ENCODE results near the gene JARID2.

The JARID2 gene

GRCh38 chr6:15473174-15473573 is 227.3 kb downstream of the JARID2 start:
- Mint-ChIP-seq H3K27ac (no peak overlapping the region), H3K4me3 (no peak overlapping the region), H3K27me3 (no peaks in the 10 kb centered on the region), H3K4me1 (ENCODE audit: low read depth) (peaks cover 16% of the 10 kb centered on the region), H3K36me3 (peaks cover 34% of the 10 kb centered on the region), H3K9me3 (ENCODE audit: low read depth) (no peaks in the 10 kb centered on the region)

- Mint-ChIP-seq H3K9me3 (ENCODE audit: low read depth) (no peaks in the 10 kb centered on the region), H3K4me3 (no peak overlapping the region), H3K27me3 (no peaks in the 10 kb centered on the region), H3K27ac (no peak overlapping the region), H3K36me3 (peaks cover 31% of the 10 kb centered on the region), H3K4me1 (ENCODE audit: low read depth) (peaks cover 18% of the 10 kb centered on the region)
These were observed 227.9 kb downstream of the JARID2 start for GRCh38 chr6:15473741-15474161.

GRCh38 chr6:15474196-15474595 is 228.3 kb downstream of the JARID2 start:
- Mint-ChIP-seq H3K27me3 (no peaks in the 10 kb centered on the region), H3K36me3 (peaks cover 29% of the 10 kb centered on the region), H3K4me1 (ENCODE audit: low read depth) (peaks cover 22% of the 10 kb centered on the region), H3K4me3 (no peak overlapping the region), H3K27ac (no peak overlapping the region), H3K9me3 (ENCODE audit: low read depth) (no peaks in the 10 kb centered on the region)

GRCh38 chr6:15475261-15475660 is 229.4 kb downstream of the JARID2 start:
- H3K27ac Mint-ChIP-seq, result peak overlapping the region; percentile 61
- H3K36me3 Mint-ChIP-seq, result peaks cover 29% of the 10 kb centered on the region
- H3K4me1 Mint-ChIP-seq (ENCODE audit: low read depth), result peaks cover 29% of the 10 kb centered on the region
- no peak overlapping the region for H3K4me3 Mint-ChIP-seq
- H3K9me3 Mint-ChIP-seq (ENCODE audit: low read depth), result no peaks in the 10 kb centered on the region
- no peaks in the 10 kb centered on the region for H3K27me3 Mint-ChIP-seq

GRCh38 chr6:15475872-15476271 is 230.0 kb downstream of the JARID2 start:
- no peak overlapping the region for H3K4me3 Mint-ChIP-seq
- peak overlapping the region; percentile 61 for H3K27ac Mint-ChIP-seq
- H3K27me3 Mint-ChIP-seq, result no peaks in the 10 kb centered on the region
- peaks cover 36% of the 10 kb centered on the region for H3K4me1 Mint-ChIP-seq (ENCODE audit: low read depth)
- H3K9me3 Mint-ChIP-seq (ENCODE audit: low read depth), result no peaks in the 10 kb centered on the region
- H3K36me3 Mint-ChIP-seq, result peaks cover 31% of the 10 kb centered on the region

GRCh38 chr6:15476631-15477380 is 230.9 kb downstream of the JARID2 start:
- no peaks in the 10 kb centered on the region for H3K27me3 Mint-ChIP-seq
- peaks cover 31% of the 10 kb centered on the region for H3K36me3 Mint-ChIP-seq
- H3K9me3 Mint-ChIP-seq (ENCODE audit: low read depth), result no peaks in the 10 kb centered on the region
- peaks cover 45% of the 10 kb centered on the region for H3K4me1 Mint-ChIP-seq (ENCODE audit: low read depth)
- H3K27ac Mint-ChIP-seq, result no peak overlapping the region
- no peak overlapping the region for H3K4me3 Mint-ChIP-seq

- H3K36me3 Mint-ChIP-seq, result peaks cover 29% of the 10 kb centered on the region
- peaks cover 49% of the 10 kb centered on the region for H3K4me1 Mint-ChIP-seq (ENCODE audit: low read depth)
- H3K27ac Mint-ChIP-seq, result no peak overlapping the region
- no peak overlapping the region for H3K4me3 Mint-ChIP-seq
- no peaks in the 10 kb centered on the region for H3K9me3 Mint-ChIP-seq (ENCODE audit: low read depth)
- no peaks in the 10 kb centered on the region for H3K27me3 Mint-ChIP-seq
These were observed 231.9 kb downstream of the JARID2 start for GRCh38 chr6:15477746-15478145.

- Mint-ChIP-seq H3K27ac (no peak overlapping the region), H3K4me3 (no peak overlapping the region), H3K9me3 (ENCODE audit: low read depth) (no peaks in the 10 kb centered on the region), H3K4me1 (ENCODE audit: low read depth) (peaks cover 53% of the 10 kb centered on the region), H3K27me3 (no peaks in the 10 kb centered on the region), H3K36me3 (peaks cover 13% of the 10 kb centered on the region)
These were observed 233.9 kb downstream of the JARID2 start for GRCh38 chr6:15479761-15480160.

- no peaks in the 10 kb centered on the region for H3K27me3 Mint-ChIP-seq
- no peaks in the 10 kb centered on the region for H3K9me3 Mint-ChIP-seq (ENCODE audit: low read depth)
- no peak overlapping the region for H3K4me3 Mint-ChIP-seq
- H3K4me1 Mint-ChIP-seq (ENCODE audit: low read depth), result peaks cover 54% of the 10 kb centered on the region
- peak overlapping the region; percentile 61 for H3K27ac Mint-ChIP-seq
- H3K36me3 Mint-ChIP-seq, result peaks cover 10% of the 10 kb centered on the region
These were observed 234.7 kb downstream of the JARID2 start for GRCh38 chr6:15480525-15480924.

GRCh38 chr6:15481390-15482291 is 235.8 kb downstream of the JARID2 start:
- Mint-ChIP-seq H3K4me1 (ENCODE audit: low read depth) (peaks cover 53% of the 10 kb centered on the region), H3K9me3 (ENCODE audit: low read depth) (no peaks in the 10 kb centered on the region), H3K27me3 (no peaks in the 10 kb centered on the region), H3K27ac (peak overlapping the region; percentile 69), H3K36me3 (peaks cover 6% of the 10 kb centered on the region), H3K4me3 (peak overlapping the region; percentile 51)

- Mint-ChIP-seq H3K27me3 (no peaks in the 10 kb centered on the region), H3K4me1 (ENCODE audit: low read depth) (peaks cover 45% of the 10 kb centered on the region), H3K4me3 (no peak overlapping the region), H3K27ac (no peak overlapping the region), H3K36me3 (peaks cover 7% of the 10 kb centered on the region), H3K9me3 (ENCODE audit: low read depth) (no peaks in the 10 kb centered on the region)
These were observed 237.2 kb downstream of the JARID2 start for GRCh38 chr6:15483060-15483459.

- no peak overlapping the region for H3K4me3 Mint-ChIP-seq
- no peaks in the 10 kb centered on the region for H3K9me3 Mint-ChIP-seq (ENCODE audit: low read depth)
- no peak overlapping the region for H3K27ac Mint-ChIP-seq
- H3K4me1 Mint-ChIP-seq (ENCODE audit: low read depth), result peaks cover 42% of the 10 kb centered on the region
- peaks cover 10% of the 10 kb centered on the region for H3K36me3 Mint-ChIP-seq
- no peaks in the 10 kb centered on the region for H3K27me3 Mint-ChIP-seq
These were observed 238.3 kb downstream of the JARID2 start for GRCh38 chr6:15484140-15484539.

GRCh38 chr6:15484821-15485220 is 239.0 kb downstream of the JARID2 start:
- H3K9me3 Mint-ChIP-seq (ENCODE audit: low read depth), result no peaks in the 10 kb centered on the region
- H3K36me3 Mint-ChIP-seq, result peaks cover 10% of the 10 kb centered on the region
- H3K27me3 Mint-ChIP-seq, result no peaks in the 10 kb centered on the region
- H3K4me3 Mint-ChIP-seq, result no peak overlapping the region
- H3K27ac Mint-ChIP-seq, result no peak overlapping the region
- H3K4me1 Mint-ChIP-seq (ENCODE audit: low read depth), result peaks cover 43% of the 10 kb centered on the region

GRCh38 chr6:15485936-15486335 is 240.1 kb downstream of the JARID2 start:
- Mint-ChIP-seq H3K4me3 (no peak overlapping the region), H3K36me3 (peaks cover 8% of the 10 kb centered on the region), H3K27me3 (no peaks in the 10 kb centered on the region), H3K4me1 (ENCODE audit: low read depth) (peaks cover 43% of the 10 kb centered on the region), H3K9me3 (ENCODE audit: low read depth) (no peaks in the 10 kb centered on the region), H3K27ac (no peak overlapping the region)

- Mint-ChIP-seq H3K4me3 (no peak overlapping the region), H3K27me3 (no peaks in the 10 kb centered on the region), H3K36me3 (peaks cover 8% of the 10 kb centered on the region), H3K4me1 (ENCODE audit: low read depth) (peaks cover 44% of the 10 kb centered on the region), H3K27ac (peak overlapping the region; percentile 12), H3K9me3 (ENCODE audit: low read depth) (no peaks in the 10 kb centered on the region)
These were observed 241.4 kb downstream of the JARID2 start for GRCh38 chr6:15487262-15487661.

Data from activated naive CD8-positive, alpha-beta T cell (primary cell).